C4-2B (cell line): ENCODE measurements around the gene TMEM214.

ENCODE experiments used
- H3K27ac ChIP-seq: fragments of 450-650 bp; 2 replicates; pipeline ENCODE4 v1.5.1; 2017
- ZFX ChIP-seq: fragments of 450-650 bp; IDR thresholded peaks from 2 replicates; pipeline ENCODE4 v1.6.1; 2017
- TF ChIP-seq, protein P1 (sequence below): fragments of 450-650 bp; conservative IDR thresholded peaks from 2 replicates; pipeline ENCODE4 v1.5.1; 2017; ENCODE audit warnings: mild to moderate bottlenecking

The TMEM214 gene

DNA sequence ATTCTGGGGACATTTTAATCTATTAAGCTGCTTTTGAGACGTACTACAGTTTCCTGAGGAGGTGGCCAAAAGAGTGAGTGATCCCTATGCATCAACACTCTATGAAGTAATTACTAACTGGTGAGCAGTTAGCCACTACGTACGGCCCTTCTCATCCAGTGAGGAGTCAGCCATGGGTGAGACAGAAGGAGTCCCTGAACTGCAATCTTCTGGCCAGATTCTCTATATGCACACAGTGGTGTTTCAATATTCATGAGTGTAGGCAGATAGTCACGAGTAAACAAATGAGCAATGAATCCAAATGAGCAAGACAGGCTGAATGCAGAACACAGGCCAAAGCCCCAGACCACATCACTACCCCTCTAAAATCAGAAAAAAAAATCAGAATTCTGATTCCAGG, 29.8 kb upstream of the TMEM214 start:
- TF ChIP-seq ZFX: no peak
- TF ChIP-seq, protein P1, sequence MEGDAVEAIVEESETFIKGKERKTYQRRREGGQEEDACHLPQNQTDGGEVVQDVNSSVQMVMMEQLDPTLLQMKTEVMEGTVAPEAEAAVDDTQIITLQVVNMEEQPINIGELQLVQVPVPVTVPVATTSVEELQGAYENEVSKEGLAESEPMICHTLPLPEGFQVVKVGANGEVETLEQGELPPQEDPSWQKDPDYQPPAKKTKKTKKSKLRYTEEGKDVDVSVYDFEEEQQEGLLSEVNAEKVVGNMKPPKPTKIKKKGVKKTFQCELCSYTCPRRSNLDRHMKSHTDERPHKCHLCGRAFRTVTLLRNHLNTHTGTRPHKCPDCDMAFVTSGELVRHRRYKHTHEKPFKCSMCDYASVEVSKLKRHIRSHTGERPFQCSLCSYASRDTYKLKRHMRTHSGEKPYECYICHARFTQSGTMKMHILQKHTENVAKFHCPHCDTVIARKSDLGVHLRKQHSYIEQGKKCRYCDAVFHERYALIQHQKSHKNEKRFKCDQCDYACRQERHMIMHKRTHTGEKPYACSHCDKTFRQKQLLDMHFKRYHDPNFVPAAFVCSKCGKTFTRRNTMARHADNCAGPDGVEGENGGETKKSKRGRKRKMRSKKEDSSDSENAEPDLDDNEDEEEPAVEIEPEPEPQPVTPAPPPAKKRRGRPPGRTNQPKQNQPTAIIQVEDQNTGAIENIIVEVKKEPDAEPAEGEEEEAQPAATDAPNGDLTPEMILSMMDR: no peak

DNA sequence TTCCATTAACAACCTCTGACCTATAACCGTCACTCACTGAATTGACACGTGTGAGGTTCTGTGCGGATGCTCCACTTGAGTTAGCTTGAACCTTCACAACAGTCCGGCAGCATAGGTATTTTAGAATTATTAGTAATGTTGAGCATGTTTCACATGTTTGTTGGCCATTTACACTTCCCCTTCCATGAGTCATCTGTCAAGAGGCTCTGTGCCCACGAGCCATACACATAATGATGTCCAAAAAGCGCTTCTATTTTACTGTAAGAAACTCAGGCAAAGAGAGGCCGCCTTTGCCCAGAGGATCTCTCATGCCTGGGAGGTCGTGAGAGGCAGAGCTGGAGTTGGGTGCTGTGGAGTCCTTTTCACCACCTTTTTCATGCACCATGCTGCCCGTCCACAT, 28.9 kb upstream of the TMEM214 start:
- TF ChIP-seq, protein P1: no peak
- no peak for TF ChIP-seq ZFX
- H3K27ac ChIP-seq: no peak overlapping the region

More for the DNA sequence above, 29.8 kb upstream of the TMEM214 start:
- no peak overlapping the region for H3K27ac ChIP-seq

DNA sequence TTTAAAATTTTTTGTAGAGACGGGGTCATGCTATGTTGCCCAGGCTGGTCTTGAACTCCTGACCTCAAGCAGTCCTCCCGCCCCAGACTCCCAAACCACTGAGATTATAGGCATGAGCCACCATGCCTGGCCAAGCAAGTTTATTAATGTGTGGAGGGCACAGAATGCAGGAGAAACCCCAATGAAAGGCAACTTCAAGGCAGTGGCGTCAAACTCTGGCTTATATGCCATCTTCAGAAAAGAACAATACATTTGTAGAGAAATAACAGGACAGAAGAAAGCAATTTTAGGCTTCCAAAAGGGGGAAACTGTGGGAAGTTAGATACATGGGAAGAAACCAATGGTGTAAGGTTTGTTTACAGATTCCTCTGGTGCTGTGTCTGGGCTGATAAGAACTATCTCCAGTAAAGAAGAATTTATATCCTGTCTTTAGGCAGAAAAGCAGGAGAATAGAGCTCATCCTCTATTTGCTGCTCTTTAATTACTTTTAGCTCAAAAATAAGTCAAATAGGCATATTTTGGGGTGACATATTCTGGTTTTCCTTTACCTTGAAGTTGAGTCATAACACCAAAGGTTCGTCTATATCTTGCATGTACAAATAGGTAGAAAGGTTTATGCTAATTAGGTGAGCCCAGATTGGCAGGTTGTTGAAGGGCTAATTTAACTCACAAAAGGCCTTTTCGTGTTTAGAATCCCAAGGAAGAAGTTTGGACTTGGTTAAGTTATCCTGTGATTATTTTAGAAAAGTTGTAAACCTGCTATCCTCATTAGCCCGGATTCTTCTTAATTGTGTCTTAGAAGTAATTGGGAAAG, 26.0 kb upstream of the TMEM214 start:
- no peak for TF ChIP-seq ZFX
- TF ChIP-seq, protein P1: no peak
- no peak overlapping the region for H3K27ac ChIP-seq

DNA sequence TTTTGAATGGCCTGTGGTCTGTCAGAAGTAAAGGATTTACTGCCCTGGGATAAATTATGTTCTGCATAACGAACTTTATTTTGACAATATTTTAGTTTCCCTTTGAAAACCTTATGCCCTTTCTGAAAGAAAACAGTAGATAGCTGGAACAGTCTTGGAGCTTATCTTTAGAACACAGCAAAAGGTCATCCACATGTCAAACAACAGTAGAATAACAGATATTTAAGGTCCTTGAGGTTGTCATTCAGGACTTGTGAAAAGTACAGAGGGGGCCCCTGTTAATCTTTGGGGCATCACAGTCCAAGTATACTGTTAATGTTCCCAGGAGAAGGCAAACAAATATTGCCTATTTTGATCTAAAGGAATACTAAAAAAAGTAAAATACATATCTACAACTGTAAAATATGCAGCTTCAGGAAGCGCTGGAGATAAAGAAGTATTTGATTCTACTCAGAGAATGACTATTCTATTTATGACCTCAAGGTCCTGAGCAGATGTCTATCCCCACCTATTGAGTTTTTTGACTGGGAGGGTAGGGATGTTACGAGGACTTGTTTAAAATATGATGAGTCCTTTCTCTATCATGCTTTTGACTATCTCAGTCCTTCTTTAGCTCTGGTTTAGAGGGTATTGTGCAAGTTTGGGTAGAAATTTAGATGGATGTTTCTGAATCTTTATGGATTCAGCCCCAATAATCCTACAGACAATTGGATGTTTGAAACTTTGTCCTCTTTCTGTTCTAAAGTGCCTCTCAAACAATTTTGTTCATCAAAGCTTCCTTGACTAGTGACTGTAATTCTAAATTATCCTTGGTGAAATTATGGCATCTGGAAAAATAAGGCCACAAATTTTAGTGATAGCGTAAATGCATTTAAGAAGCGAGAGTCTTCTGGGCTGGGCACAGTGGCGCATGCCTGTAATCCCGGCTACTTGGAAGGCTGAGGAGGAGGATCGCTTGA, 25.1 kb upstream of the TMEM214 start:
- no peak for TF ChIP-seq ZFX
- TF ChIP-seq, protein P1: no peak
- H3K27ac ChIP-seq: no peak overlapping the region

DNA sequence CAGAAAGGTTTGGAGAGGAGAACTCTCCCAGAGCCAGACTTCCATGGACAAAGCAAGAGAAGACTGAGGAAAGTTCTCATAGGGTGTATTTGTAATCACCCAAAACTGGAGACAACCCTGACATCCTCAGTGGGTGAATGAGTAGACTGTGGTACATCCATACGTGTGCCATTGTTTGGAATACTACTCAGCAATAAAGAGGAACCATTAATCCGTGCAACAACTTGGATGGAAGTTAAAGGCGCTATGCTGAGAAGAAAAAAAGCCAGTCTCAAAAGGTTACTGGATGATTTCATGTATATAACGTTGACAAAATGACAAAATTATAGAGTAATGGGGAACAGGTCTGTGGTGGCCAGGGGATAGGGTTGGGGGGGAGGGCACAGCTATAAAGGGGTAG, 24.1 kb upstream of the TMEM214 start:
- no peak overlapping the region for H3K27ac ChIP-seq
- TF ChIP-seq, protein P1: no peak
- no peak for TF ChIP-seq ZFX

DNA sequence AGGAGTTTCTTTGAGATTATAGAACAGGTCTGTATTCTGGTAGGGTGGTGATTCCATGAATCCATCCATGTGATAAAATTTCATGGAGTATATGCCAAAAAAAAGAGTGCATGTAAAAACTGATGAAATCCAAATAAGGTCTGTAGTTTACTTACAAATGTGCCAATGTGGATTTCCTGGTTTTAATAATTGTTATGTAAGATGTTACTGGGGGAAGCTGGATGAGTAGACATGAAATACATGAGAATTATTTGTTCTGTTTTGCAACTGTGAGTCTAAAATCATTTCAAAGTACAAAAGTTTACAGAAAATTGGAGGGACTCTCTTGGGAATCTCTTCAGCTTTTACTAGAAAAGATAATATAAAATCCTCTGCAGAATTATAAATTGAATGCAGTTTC, 23.7 kb upstream of the TMEM214 start:
- TF ChIP-seq ZFX: no peak
- TF ChIP-seq, protein P1: no peak
- H3K27ac ChIP-seq: no peak overlapping the region

DNA sequence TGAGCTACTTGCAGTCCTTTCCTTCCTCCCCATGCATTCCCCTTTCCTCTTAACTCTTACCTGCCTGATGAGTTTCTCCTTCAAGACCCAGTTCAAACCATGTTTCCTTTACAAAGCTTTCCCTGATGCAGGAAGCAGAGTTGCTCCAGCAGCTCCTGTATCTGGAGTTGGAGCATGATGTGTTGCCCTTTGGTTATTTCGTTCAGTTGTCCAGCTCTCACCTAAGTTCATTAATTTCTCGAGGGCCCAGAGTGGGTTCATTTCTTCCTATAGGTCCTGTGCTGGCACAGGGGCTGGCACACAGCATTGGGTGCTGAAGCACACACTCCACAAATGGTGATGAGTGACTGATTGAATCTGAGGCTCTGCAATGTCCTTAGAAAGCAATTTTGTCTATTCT, 23.0 kb upstream of the TMEM214 start:
- TF ChIP-seq ZFX: no peak
- TF ChIP-seq, protein P1: no peak
- no peak overlapping the region for H3K27ac ChIP-seq
